HepG2 (cell line): ENCODE data around the gene CTPS2. TPM values are rescaled to one million over a fixed set of nuclear protein-coding genes. Genes with fewer than 3 reads are reported as not detected.

Experiments
- ATAC-seq: fragments of 200-7000 bp; cut with Tn5 transposase; 3 replicates; pipeline ENCODE4 v1.9.1; 2020; ENCODE audit warnings: mild to moderate bottlenecking, moderate library complexity
- BruUV-seq: library from RNA; stranded (reverse); fragments of 400-500 nt; replicated peaks from 2 replicates; lab custom pipeline; 2021; lab: Mats Ljungman, UMichigan
- CTCF ChIA-PET: fragments of 300-600 bp; formaldehyde crosslinking; extraction: SDS; loops from one replicate; lab custom pipeline; 2021; ENCODE audit warnings: low total read pairs, inconsistent platforms, low intra/inter-chr PET ratio; lab: Yijun Ruan, JAX
- POLR2A ChIA-PET: fragments of 350-600 bp; sonication (Branson Sonifier 250); formaldehyde crosslinking; loops from one replicate; lab custom pipeline; 2020; ENCODE audit warnings: antibody characterized with exemption, inconsistent platforms; lab: Yijun Ruan, JAX
- DNase-seq: peaks from one replicate; pipeline ENCODE4 v3.0.0-alpha.2; 2015; ENCODE audit warnings: low spot score
- FAIRE-seq: peaks from 3 replicates; lab custom pipeline; 2011; peaks lifted over from hg19 to GRCh38; lab: Jason Lieb, UNC
- H2AFZ ChIP-seq: one replicate; pipeline ENCODE4 v1.6.1; 2011; ENCODE audit warnings: low read length, inconsistent platforms
- H3K27ac ChIP-seq: fragments of 300-600 bp; 3 replicates; pipeline ENCODE4 v1.8.0; 2011; ENCODE audit warnings: mixed run types, mild to moderate bottlenecking, mixed read lengths, low read length, inconsistent platforms; ENCODE audit not compliant: insufficient read depth; ENCODE audit errors: extremely low read length
- H3K27me3 ChIP-seq, 2 experiments: fragments of 200-600 bp in 1 of 2; 2 replicates in 1 of 2; 3 replicates in 1 of 2; pipeline versions ENCODE4 v1.6.0 to v1.8.0; 2011; ENCODE audit warnings: low read length in 2 of 2, mild to moderate bottlenecking in 2 of 2, moderate library complexity in 2 of 2, inconsistent platforms in 1 of 2; ENCODE audit not compliant: insufficient read depth in 2 of 2, control insufficient read depth in 1 of 2
- H3K36me3 ChIP-seq, 2 experiments: fragments of 200-600 bp in 1 of 2; replicated peaks in 1 of 2; 2 replicates in 1 of 2; 3 replicates in 1 of 2; pipeline versions ENCODE4 v1.5.1 to v1.8.0; 2011; ENCODE audit warnings: low read length in 2 of 2, inconsistent platforms in 1 of 2; ENCODE audit not compliant: insufficient read depth in 2 of 2, control insufficient read depth in 1 of 2
- H3K4me1 ChIP-seq: 2 replicates; pipeline ENCODE4 v1.5.1; 2012; ENCODE audit warnings: low read length, inconsistent platforms; ENCODE audit not compliant: insufficient read depth
- H3K4me2 ChIP-seq: 2 replicates; pipeline ENCODE4 v1.6.0; 2011; ENCODE audit warnings: low read depth, low read length, inconsistent platforms
- H3K4me3 ChIP-seq, 3 experiments: fragments of 200-600 bp in 1 of 3; sonication (generic), shearing (Covaris generic) in 1 of 3; replicated peaks in 1 of 3; 2 replicates each; pipeline ENCODE4 v1.5.1; 2011 to 2016; ENCODE audit warnings: low read length in 3 of 3, inconsistent platforms in 2 of 3, low read depth in 2 of 3, mild to moderate bottlenecking in 2 of 3, control low read depth in 1 of 3, mixed read lengths in 1 of 3; ENCODE audit not compliant: insufficient read depth in 1 of 3
- H3K79me2 ChIP-seq: one replicate; pipeline ENCODE4 v1.6.1; 2011; ENCODE audit warnings: low read length, inconsistent platforms; ENCODE audit not compliant: insufficient read depth
- H3K9ac ChIP-seq: 2 replicates; pipeline ENCODE4 v1.6.0; 2011; ENCODE audit warnings: mild to moderate bottlenecking, low read depth, low read length, inconsistent platforms; ENCODE audit not compliant: insufficient read depth
- H3K9me3 ChIP-seq: 2 replicates; pipeline ENCODE4 v1.5.1; 2012; ENCODE audit warnings: mild to moderate bottlenecking, low read length
- H4K20me1 ChIP-seq: 2 replicates; pipeline ENCODE4 v1.6.0; 2011; ENCODE audit warnings: inconsistent platforms, mild to moderate bottlenecking, low read length, moderate library complexity; ENCODE audit not compliant: insufficient read depth
- EED ChIP-seq: sonication (generic); formaldehyde crosslinking; IDR thresholded peaks from 2 replicates; pipeline ENCODE4 v1.5.0; 2020; ENCODE audit warnings: mild to moderate bottlenecking, missing genetic modification reagents
- GFI1 ChIP-seq: sonication (generic); formaldehyde crosslinking; IDR thresholded peaks from 2 replicates; pipeline ENCODE4 v1.5.0; 2020; ENCODE audit warnings: missing genetic modification reagents, mild to moderate bottlenecking, borderline replicate concordance
- KDM5B ChIP-seq: sonication (generic); formaldehyde crosslinking; IDR thresholded peaks from 2 replicates; pipeline ENCODE4 v1.4.0; 2020; ENCODE audit warnings: missing genetic modification reagents, mild to moderate bottlenecking, borderline replicate concordance
- MIXL1 ChIP-seq: IDR thresholded peaks from 2 replicates; pipeline ENCODE4 v1.6.1; 2016
- MLXIP ChIP-seq: sonication (generic); formaldehyde crosslinking; IDR thresholded peaks from 2 replicates; pipeline ENCODE4 v1.9.0; 2021; ENCODE audit warnings: missing genetic modification reagents, borderline replicate concordance
- PHF20 ChIP-seq: sonication (generic); formaldehyde crosslinking; IDR thresholded peaks from 2 replicates; pipeline ENCODE4 v1.5.0; 2020; ENCODE audit warnings: mild to moderate bottlenecking, missing genetic modification reagents
- PHF21A ChIP-seq: sonication (generic); formaldehyde crosslinking; IDR thresholded peaks from 2 replicates; pipeline ENCODE4 v1.5.0; 2020; ENCODE audit warnings: mild to moderate bottlenecking, missing genetic modification reagents
- TCF12 ChIP-seq, 2 experiments: fragments of 450-650 bp in 1 of 2; sonication (generic) in 1 of 2; formaldehyde crosslinking in 1 of 2; IDR thresholded peaks; 2 replicates each; pipeline versions ENCODE4 v1.6.1 to v1.8.0; 2017 to 2022; ENCODE audit warnings: antibody characterized with exemption in 1 of 2, mild to moderate bottlenecking in 1 of 2, missing genetic modification reagents in 1 of 2, moderate library complexity in 1 of 2
- TP53 ChIP-seq: sonication (generic); formaldehyde crosslinking; conservative IDR thresholded peaks from 2 replicates; pipeline ENCODE4 v1.4.0; 2020; ENCODE audit warnings: missing genetic modification reagents
- TRAFD1 ChIP-seq: sonication (generic); formaldehyde crosslinking; IDR thresholded peaks from 2 replicates; pipeline ENCODE4 v1.5.1; 2020; ENCODE audit warnings: missing genetic modification reagents, mild to moderate bottlenecking, borderline replicate concordance
- ZBTB37 ChIP-seq: sonication (generic); formaldehyde crosslinking; IDR thresholded peaks from 2 replicates; pipeline ENCODE4 v1.4.0; 2020; ENCODE audit warnings: mild to moderate bottlenecking, missing genetic modification reagents
- ZNF12 ChIP-seq: sonication (generic); formaldehyde crosslinking; IDR thresholded peaks from 2 replicates; pipeline ENCODE4 v1.5.0; 2020; ENCODE audit warnings: missing genetic modification reagents
- ZNF749 ChIP-seq: sonication (generic); formaldehyde crosslinking; IDR thresholded peaks from 2 replicates; pipeline ENCODE4 v1.8.0; 2022; ENCODE audit warnings: mild to moderate bottlenecking, missing genetic modification reagents, moderate library complexity, borderline replicate concordance
- ZNF766 ChIP-seq: sonication (generic); formaldehyde crosslinking; IDR thresholded peaks from 2 replicates; pipeline ENCODE4 v1.5.0; 2020; ENCODE audit warnings: missing genetic modification reagents, borderline replicate concordance
- WGBS: methylation state at CpG from one replicate; pipeline ENCODE4 v1.1.6; 2017; ENCODE audit warnings: low lambda C conversion rate; 5-methylcytosine and 5-hydroxymethylcytosine counted together
- in situ Hi-C: cut with HindIII; loops from 2 replicates; pipeline ENCODE4 v1.10.0; 2017; ENCODE audit warnings: low pct_unique_long_range_greater_than_20kb; ENCODE audit not compliant: extremely low pct_ligation_motif_present
- intact Hi-C: fragments of 100-400 bp; cut with micrococcal nuclease; formaldehyde crosslinking; loops from one replicate; pipeline ENCODE4 v1.10.0; 2022; ENCODE audit not compliant: unreplicated experiment
- polyA plus RNA-seq, 8 experiments: library from polyadenylated mRNA; depleted of rRNA in 3 of 8; stranded (reverse) in 7 of 8; unstranded in 1 of 8; fragments of >200 nt; fragmentation: Illumina TruSeq in 4 of 8; extraction: Trizol in 4 of 8; gene quantifications; 2 replicates each; pipeline versions ENCODE4 v1.2.1 to v1.2.3, GENCODE V29; 2011 to 2016; ENCODE audit warnings: low read depth in 4 of 8, missing spikeins in 1 of 8, mixed read lengths in 1 of 8; ENCODE audit not compliant: insufficient read depth in 1 of 8
- total RNA-seq, 5 experiments: library from RNA; depleted of rRNA; stranded (reverse); fragments of >200 nt; fragmentation: Illumina TruSeq; extraction: Trizol; gene quantifications; 2 replicates each; pipeline ENCODE4 v1.2.3, GENCODE V29; 2016; ENCODE audit warnings: low read depth in 1 of 5

The CTPS2 gene
- total and polyA plus RNA-seq, 2 of the 13 experiments (the other 11 are each of a cell fraction or from before 2014, with no cell fraction given): 10.3 to 26.1 TPM

GRCh38 chrX:16737024-16737423 is 24.6 kb upstream of the CTPS2 start:
- Histone ChIP-seq H3K27ac (no peak overlapping the region), H3K9me3 (no peaks in the 10 kb centered on the region), H3K27me3 (no peaks in the 10 kb centered on the region), H3K4me2 (no peak overlapping the region), H3K4me1 (peaks cover 15% of the 10 kb centered on the region), H2AFZ (no peak overlapping the region), H3K79me2 (peaks cover 3% of the 10 kb centered on the region), H3K9ac (no peak overlapping the region), H4K20me1 (no peaks in the 10 kb centered on the region), H3K4me3 (no peak overlapping the region), H3K36me3 (peaks cover 3 to 12% of the 10 kb centered on the region in 2 experiments; a peak in 2 of 5 replicates)
- BruUV-seq: no TSS peak
- 100% methylated on average over 5 of the region's 5 CpGs for WGBS
- DNase-seq: no peak
- TF ChIP-seq KDM5B (CRISPR knock-in tag) (no peak), PHF20 (CRISPR knock-in tag) (no peak), ZNF749 (no peak), GFI1 (CRISPR knock-in tag) (no peak), ZNF766 (no peak), MIXL1 (no peak), EED (no peak), ZNF12 (no peak)
- no peak for ATAC-seq
- CTCF ChIA-PET: no interaction called here
- in situ Hi-C loops (no loop called here), intact Hi-C loops (no loop called here)
- FAIRE-seq: no peak
- POLR2A ChIA-PET: no interaction called here

- Histone ChIP-seq H3K4me1 (no peaks in the 10 kb centered on the region), H3K9me3 (no peaks in the 10 kb centered on the region), H3K79me2 (peaks cover 5% of the 10 kb centered on the region), H3K9ac (no peak overlapping the region), H3K4me3 (no peak overlapping the region), H3K4me2 (no peak overlapping the region), H3K36me3 (peaks cover 1 to 12% of the 10 kb centered on the region in 2 experiments; a peak in 2 of 5 replicates), H3K27ac (no peak overlapping the region), H2AFZ (no peak overlapping the region), H4K20me1 (no peaks in the 10 kb centered on the region), H3K27me3 (no peaks in the 10 kb centered on the region)
- ChIA-PET POLR2A (interaction anchor here (1.1 to 1.6 kb wide), 2 partner anchors 14 to 38 kb away, joined by 3 to 5 read pairs; partner anchors contain the start of gene SYAP1), CTCF (no interaction called here)
- ATAC-seq (no peak), DNase-seq (no peak), FAIRE-seq (no peak)
- intact Hi-C loops (no loop called here), in situ Hi-C loops (no loop called here)
- no TSS peak for BruUV-seq
- no peak for TF ChIP-seq TP53
- TF ChIP-seq PHF21A: no peak
- no peak for TF ChIP-seq TRAFD1
- no peak for TF ChIP-seq MLXIP (CRISPR knock-in tag)
- TF ChIP-seq ZBTB37 (CRISPR knock-in tag): no peak
- no peak for TF ChIP-seq TCF12 (IDR thresholded peaks at IDR 0.05)
- TF ChIP-seq TCF12 (CRISPR knock-in tag; IDR thresholded peaks at IDR 0.05): no peak
These were observed 20.5 kb upstream of the CTPS2 start for GRCh38 chrX:16733013-16733412.
